ENCODE results near the gene NRG3.

NRG3 gene

GRCh38 chr10:82817676-82818422 is 942.9 kb downstream of the NRG3 start:
- CTCF ChIA-PET = no interaction called here
- Histone ChIP-seq H3K4me1 (ENCODE audit: control insufficient read depth, insufficient read depth, low read length) (no peaks in the 10 kb centered on the region), H3K9me3 (ENCODE audit: control insufficient read depth, insufficient read depth, low read depth, low read length) (no peaks in the 10 kb centered on the region), H3K4me3 (ENCODE audit: low read depth, low read length) (no peak overlapping the region), H3K27ac (ENCODE audit: extremely low read depth, low read depth, low read length) (no peak overlapping the region), H3K36me3 (ENCODE audit: control insufficient read depth in 2 of 2, insufficient read depth in 1 of 2, low read length in 2 of 2) (no peaks in the 10 kb centered on the region)
- TF ChIP-seq ZNF10 (tag by site-specific recombination; IDR thresholded peaks at IDR 0.05) = no peak
- TF ChIP-seq ZNF248 (tag by site-specific recombination; IDR thresholded peaks at IDR 0.05) = no peak
- no peak for TF ChIP-seq GLI2 (tag by site-specific recombination; IDR thresholded peaks at IDR 0.05; ENCODE audit: borderline replicate concordance, low read depth)
- no peak for TF ChIP-seq ZNF585B (tag by site-specific recombination; IDR thresholded peaks at IDR 0.05)
- no peak for TF ChIP-seq ZNF776 (tag by site-specific recombination; IDR thresholded peaks at IDR 0.05; ENCODE audit: borderline replicate concordance)
- TF ChIP-seq ZBTB6 (tag by site-specific recombination; IDR thresholded peaks at IDR 0.05) = no peak
- TF ChIP-seq ZNF155 (tag by site-specific recombination; IDR thresholded peaks at IDR 0.05) = no peak
- no peak for TF ChIP-seq ZBTB48 (tag by site-specific recombination; IDR thresholded peaks at IDR 0.05)
- no peak for TF ChIP-seq KLF10 (tag by site-specific recombination; IDR thresholded peaks at IDR 0.05)
- no peak for TF ChIP-seq ZNF521 (tag by site-specific recombination; IDR thresholded peaks at IDR 0.05)
- no peak for TF ChIP-seq ZNF311 (tag by site-specific recombination; IDR thresholded peaks at IDR 0.05; ENCODE audit: borderline replicate concordance)
- POLR2A ChIA-PET = interaction anchor here (0.6 kb wide), 1 partner anchor 456 kb away, joined by 10 read pairs; no protein-coding TSS in a partner anchor

- CTCF ChIA-PET = no interaction called here
- no peaks in the 10 kb centered on the region for H3K4me1 ChIP-seq (ENCODE audit: control insufficient read depth, insufficient read depth, low read length)
- no peak overlapping the region for H3K4me3 ChIP-seq (ENCODE audit: low read depth, low read length)
- H3K9me3 ChIP-seq (ENCODE audit: control insufficient read depth, insufficient read depth, low read depth, low read length) = no peaks in the 10 kb centered on the region
- H3K27ac ChIP-seq (ENCODE audit: extremely low read depth, low read depth, low read length) = no peak overlapping the region
- no peaks in the 10 kb centered on the region for H3K36me3 ChIP-seq (ENCODE audit: control insufficient read depth in 2 of 2, insufficient read depth in 1 of 2, low read length in 2 of 2)
- POLR2A ChIA-PET = no interaction called here
- no peak for TF ChIP-seq ZNF169 (tag by site-specific recombination; IDR thresholded peaks at IDR 0.05)
- TF ChIP-seq GLI4 (tag by site-specific recombination; IDR thresholded peaks at IDR 0.05) = no peak
- TF ChIP-seq ZNF10 (tag by site-specific recombination; IDR thresholded peaks at IDR 0.05) = no peak
- TF ChIP-seq ZNF768 (tag by site-specific recombination; IDR thresholded peaks at IDR 0.05) = no peak
- TF ChIP-seq ZNF837 (tag by site-specific recombination; IDR thresholded peaks at IDR 0.05) = no peak
- no peak for TF ChIP-seq ZNF549 (tag by site-specific recombination; IDR thresholded peaks at IDR 0.05)
Measured at GRCh38 chr10:82821043-82821442, 946.0 kb downstream of the NRG3 start.

- H3K4me1 ChIP-seq (ENCODE audit: control insufficient read depth, insufficient read depth, low read length) = no peaks in the 10 kb centered on the region
- no peaks in the 10 kb centered on the region for H3K36me3 ChIP-seq (ENCODE audit: control insufficient read depth in 2 of 2, insufficient read depth in 1 of 2, low read length in 2 of 2)
- H3K4me3 ChIP-seq (ENCODE audit: low read depth, low read length) = no peak overlapping the region
- ChIA-PET POLR2A (no interaction called here), CTCF (interaction anchor here (2.2 kb wide), 1 partner anchor 15 kb away, joined by 8 read pairs; no protein-coding TSS in a partner anchor)
- H3K9me3 ChIP-seq (ENCODE audit: control insufficient read depth, insufficient read depth, low read depth, low read length) = no peaks in the 10 kb centered on the region
- no peak overlapping the region for H3K27ac ChIP-seq (ENCODE audit: extremely low read depth, low read depth, low read length)
- TF ChIP-seq ZNF518A (tag by site-specific recombination; conservative IDR thresholded peaks at IDR 0.05; ENCODE audit: low read depth) = no peak
- no peak for TF ChIP-seq ZNF350 (tag by site-specific recombination; IDR thresholded peaks at IDR 0.05)
- no peak for TF ChIP-seq ZNF140 (tag by site-specific recombination; IDR thresholded peaks at IDR 0.05)
- TF ChIP-seq KLF1 (tag by site-specific recombination; IDR thresholded peaks at IDR 0.05) = no peak
- no peak for TF ChIP-seq ZNF223 (tag by site-specific recombination; IDR thresholded peaks at IDR 0.05)
- TF ChIP-seq ZFP69B (tag by site-specific recombination; IDR thresholded peaks at IDR 0.05) = no peak
- TF ChIP-seq ZFP3 (tag by site-specific recombination; IDR thresholded peaks at IDR 0.05; ENCODE audit: low read depth) = no peak
- no peak for TF ChIP-seq ZNF747 (tag by site-specific recombination; IDR thresholded peaks at IDR 0.05)
- TF ChIP-seq ZNF792 (tag by site-specific recombination; IDR thresholded peaks at IDR 0.05) = no peak
- no peak for TF ChIP-seq ZNF571 (tag by site-specific recombination; IDR thresholded peaks at IDR 0.05)
Measured at GRCh38 chr10:82826132-82826531, 951.1 kb downstream of the NRG3 start.

Data from HEK293 (cell line).